GM12873 (cell line): ENCODE data around the gene CCSER1.

Experiments
- TF ChIP-seq, protein P1 (sequence below): IDR thresholded peaks from 2 replicates; pipeline ENCODE4 v1.5.1; 2012; ENCODE audit warnings: low read depth, mild to moderate bottlenecking, moderate library complexity, low read length, control low read depth; ENCODE audit not compliant: insufficient read depth; ENCODE audit errors: missing control alignments

The CCSER1 gene

GRCh38 chr4:91362125-91362524, 1234.9 kb downstream of the CCSER1 start:
- TF ChIP-seq, protein P1, sequence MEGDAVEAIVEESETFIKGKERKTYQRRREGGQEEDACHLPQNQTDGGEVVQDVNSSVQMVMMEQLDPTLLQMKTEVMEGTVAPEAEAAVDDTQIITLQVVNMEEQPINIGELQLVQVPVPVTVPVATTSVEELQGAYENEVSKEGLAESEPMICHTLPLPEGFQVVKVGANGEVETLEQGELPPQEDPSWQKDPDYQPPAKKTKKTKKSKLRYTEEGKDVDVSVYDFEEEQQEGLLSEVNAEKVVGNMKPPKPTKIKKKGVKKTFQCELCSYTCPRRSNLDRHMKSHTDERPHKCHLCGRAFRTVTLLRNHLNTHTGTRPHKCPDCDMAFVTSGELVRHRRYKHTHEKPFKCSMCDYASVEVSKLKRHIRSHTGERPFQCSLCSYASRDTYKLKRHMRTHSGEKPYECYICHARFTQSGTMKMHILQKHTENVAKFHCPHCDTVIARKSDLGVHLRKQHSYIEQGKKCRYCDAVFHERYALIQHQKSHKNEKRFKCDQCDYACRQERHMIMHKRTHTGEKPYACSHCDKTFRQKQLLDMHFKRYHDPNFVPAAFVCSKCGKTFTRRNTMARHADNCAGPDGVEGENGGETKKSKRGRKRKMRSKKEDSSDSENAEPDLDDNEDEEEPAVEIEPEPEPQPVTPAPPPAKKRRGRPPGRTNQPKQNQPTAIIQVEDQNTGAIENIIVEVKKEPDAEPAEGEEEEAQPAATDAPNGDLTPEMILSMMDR: no peak

- TF ChIP-seq, protein P1: no peak
Measured at GRCh38 chr4:91366554-91366953, 1239.4 kb downstream of the CCSER1 start.

- TF ChIP-seq, protein P1: no peak
Measured at GRCh38 chr4:91369116-91369515, 1241.9 kb downstream of the CCSER1 start.

- TF ChIP-seq, protein P1: no peak
Measured at GRCh38 chr4:91373546-91373945, 1246.4 kb downstream of the CCSER1 start.

GRCh38 chr4:91422011-91422410, 1294.8 kb downstream of the CCSER1 start:
- TF ChIP-seq, protein P1: no peak

DNA sequence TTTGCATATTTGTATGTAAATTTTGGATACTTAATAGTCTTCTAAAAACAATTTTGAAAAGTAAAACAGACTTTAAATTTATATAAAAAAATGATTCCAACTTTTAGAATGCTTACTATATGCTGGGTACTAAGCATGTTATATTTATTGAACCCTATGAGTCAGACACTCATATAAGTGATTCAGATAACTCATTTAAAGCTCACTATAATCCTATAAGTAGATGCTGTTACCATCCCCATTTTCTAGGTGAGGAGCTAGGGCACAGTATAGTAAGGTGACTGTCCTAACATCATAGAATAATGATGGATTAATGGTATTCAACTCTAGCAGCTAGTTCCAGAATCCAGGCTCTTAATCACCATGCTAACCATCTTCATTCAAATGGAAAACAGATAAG, 1299.5 kb downstream of the CCSER1 start:
- TF ChIP-seq, protein P1: no peak

- TF ChIP-seq, protein P1: no peak
Measured at GRCh38 chr4:91427171-91427570, 1300.0 kb downstream of the CCSER1 start.
